Measurements from ENCODE around the gene S100PBP.

The S100PBP gene

DNA sequence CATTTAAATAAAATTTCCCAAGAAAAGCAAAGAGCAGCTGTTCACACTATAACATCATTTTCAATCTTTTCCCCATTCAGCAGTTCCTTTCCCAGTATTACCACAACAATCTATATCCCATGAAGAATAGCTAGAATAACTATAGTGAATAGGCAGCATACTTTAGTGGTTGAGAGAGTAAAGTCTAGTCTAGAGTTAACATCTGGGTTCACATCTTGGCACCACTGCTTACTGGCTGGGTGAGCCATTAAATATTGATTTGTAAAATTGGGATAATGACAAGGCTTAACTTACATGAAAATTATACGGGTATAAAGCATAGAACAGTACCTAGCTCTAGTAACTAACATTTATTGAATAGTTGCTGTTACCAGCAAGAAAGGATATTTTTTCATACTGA, 14.4 kb downstream of the S100PBP start:
- H3K4me3 ChIP-seq (ENCODE audit: low read depth, low read length) = no peak overlapping the region
- TF ChIP-seq, protein P1, sequence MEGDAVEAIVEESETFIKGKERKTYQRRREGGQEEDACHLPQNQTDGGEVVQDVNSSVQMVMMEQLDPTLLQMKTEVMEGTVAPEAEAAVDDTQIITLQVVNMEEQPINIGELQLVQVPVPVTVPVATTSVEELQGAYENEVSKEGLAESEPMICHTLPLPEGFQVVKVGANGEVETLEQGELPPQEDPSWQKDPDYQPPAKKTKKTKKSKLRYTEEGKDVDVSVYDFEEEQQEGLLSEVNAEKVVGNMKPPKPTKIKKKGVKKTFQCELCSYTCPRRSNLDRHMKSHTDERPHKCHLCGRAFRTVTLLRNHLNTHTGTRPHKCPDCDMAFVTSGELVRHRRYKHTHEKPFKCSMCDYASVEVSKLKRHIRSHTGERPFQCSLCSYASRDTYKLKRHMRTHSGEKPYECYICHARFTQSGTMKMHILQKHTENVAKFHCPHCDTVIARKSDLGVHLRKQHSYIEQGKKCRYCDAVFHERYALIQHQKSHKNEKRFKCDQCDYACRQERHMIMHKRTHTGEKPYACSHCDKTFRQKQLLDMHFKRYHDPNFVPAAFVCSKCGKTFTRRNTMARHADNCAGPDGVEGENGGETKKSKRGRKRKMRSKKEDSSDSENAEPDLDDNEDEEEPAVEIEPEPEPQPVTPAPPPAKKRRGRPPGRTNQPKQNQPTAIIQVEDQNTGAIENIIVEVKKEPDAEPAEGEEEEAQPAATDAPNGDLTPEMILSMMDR (IDR thresholded peaks at IDR 0.05; ENCODE audit: low read depth, low read length, missing control alignments) = no peak
- no peak for DNase-seq (ENCODE audit: low read depth)

DNA sequence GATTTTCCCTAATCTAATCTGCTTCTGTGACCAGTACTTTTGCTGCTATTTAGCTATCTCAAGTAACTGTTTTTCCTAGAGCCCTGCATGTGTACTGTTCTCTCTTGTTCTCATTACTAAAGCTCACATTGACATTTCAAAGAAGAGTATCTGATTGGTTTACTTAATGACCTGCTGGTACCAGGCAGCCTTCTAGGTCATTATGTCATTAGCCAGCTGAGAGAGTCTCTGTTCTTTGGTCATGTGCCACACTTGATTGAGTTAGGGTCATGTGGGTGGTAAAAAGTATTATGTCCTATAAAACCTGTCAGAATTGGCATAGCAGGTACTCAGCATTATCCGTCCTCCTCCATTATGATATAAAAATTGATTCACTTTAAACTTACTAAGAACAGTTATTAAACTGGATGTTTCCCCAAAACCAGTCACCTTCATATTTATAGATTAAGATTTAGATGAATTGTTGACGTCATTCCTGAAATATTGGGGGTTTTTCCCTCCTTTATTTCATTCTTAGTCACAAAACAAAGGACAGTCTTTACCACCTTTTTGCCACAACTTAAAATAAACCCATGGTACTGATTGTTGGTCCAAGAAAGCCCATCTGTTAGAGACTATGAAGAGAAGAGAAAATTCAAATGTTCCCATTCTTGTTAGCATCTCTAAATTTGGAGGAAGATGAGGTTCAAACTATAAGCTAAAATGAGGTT, 31.1 kb downstream of the S100PBP start:
- H3K4me3 ChIP-seq (ENCODE audit: low read depth, low read length) = no peak overlapping the region
- TF ChIP-seq, protein P1 (IDR thresholded peaks at IDR 0.05; ENCODE audit: low read depth, low read length, missing control alignments) = no peak
- no peak for DNase-seq (ENCODE audit: low read depth)

DNA sequence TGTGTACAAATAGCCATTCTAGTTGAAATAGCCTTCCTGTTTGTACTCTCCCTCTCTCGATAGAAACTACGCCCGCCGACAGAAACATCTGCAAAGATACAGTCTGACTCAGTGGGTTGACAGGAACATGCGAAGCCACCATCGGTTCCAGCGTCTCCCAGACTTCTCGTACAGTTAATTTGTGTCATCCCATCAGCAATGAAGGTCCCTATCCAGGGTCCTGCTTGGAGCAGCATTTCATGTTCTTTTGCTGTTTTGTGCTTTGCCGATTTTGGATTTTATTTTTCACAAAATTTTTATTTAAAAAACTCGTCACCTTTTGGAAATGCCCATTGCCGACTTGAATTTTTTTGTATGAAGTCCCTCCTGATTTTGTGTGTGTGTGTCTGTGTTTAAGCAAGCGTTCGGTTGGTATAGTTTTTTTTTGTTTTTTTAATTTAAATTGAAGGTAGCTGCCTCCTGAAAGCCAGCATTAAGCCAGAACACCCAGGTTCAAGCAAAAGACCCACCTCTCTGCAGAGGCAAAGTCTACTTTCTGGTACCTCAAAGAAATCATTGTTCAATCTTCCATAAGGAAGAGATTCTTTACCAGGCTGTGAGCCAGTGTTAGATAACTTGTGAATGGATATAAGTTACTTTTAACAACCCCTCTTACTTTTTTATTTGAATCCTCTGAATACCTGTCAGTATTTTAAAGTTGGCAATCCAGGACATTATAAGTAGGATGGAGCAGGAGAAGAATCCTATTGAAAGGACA, 38.6 kb downstream of the S100PBP start:
- no peak overlapping the region for H3K4me3 ChIP-seq (ENCODE audit: low read depth, low read length)
- TF ChIP-seq, protein P1 (IDR thresholded peaks at IDR 0.05; ENCODE audit: low read depth, low read length, missing control alignments) = no peak
- no peak for DNase-seq (ENCODE audit: low read depth)

DNA sequence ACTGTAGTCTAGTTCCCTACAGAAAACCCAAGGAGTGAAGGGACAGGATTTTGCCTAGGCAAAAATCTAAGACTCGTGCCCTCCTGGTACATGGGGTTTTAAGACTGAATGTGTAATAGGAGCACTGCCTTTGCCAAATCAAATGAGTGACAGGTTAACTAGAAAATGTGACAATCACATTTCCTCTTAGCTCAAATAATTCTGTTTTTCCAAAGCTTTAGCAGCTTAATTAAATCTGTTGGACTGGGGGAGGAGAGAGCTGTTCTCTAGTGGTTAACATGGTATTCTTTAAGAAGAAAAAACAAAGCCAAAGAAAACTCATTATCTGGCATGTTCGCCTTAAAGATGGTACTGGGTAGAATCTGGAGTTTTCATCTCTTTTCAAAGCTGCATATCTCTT, 40.7 kb downstream of the S100PBP start:
- H3K4me3 ChIP-seq (ENCODE audit: low read depth, low read length) = no peak overlapping the region
- DNase-seq (ENCODE audit: low read depth) = no peak
- TF ChIP-seq, protein P1 (IDR thresholded peaks at IDR 0.05; ENCODE audit: low read depth, low read length, missing control alignments) = no peak

DNA sequence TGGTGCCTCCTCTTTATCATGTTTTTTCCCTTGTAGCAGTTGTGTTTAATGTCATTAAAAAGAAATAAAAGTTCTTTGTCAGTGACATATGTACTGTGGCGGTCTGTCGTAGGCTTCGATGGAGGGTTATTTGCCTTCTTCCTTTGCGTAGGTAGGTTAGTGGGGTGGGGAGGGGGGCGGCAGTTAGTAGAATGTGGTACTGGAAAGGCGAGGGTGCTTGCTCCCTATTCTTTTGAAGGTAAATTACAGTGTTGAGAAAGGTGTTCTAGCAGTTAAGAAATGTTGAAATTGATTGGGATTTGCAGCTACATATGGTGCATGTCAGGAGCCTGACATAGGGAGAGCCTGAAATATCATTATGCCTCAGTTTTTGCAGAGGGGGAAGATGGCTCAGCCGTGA, 41.3 kb downstream of the S100PBP start:
- no peak overlapping the region for H3K4me3 ChIP-seq (ENCODE audit: low read depth, low read length)
- no peak for DNase-seq (ENCODE audit: low read depth)
- TF ChIP-seq, protein P1 (IDR thresholded peaks at IDR 0.05; ENCODE audit: low read depth, low read length, missing control alignments) = no peak

DNA sequence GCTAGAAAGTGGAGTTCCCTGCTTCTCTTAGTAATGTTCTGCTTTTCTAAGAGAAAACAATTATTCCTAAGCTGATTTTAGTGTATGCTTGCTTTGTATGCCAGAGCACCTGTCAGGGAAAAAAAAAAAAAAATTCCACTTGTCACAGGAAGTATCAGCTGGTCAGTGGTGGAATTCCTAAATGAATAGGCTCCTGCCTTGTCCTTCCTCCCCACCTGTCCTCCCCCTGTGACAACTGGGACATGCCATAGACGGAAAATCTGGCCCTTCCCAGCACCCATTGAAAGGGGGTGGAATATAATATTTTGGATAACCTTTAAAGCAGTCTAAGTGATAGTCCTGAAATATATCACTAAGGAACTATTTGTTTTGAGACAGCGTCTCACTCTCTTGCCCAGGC, 42.5 kb downstream of the S100PBP start:
- H3K4me3 ChIP-seq (ENCODE audit: low read depth, low read length) = no peak overlapping the region
- TF ChIP-seq, protein P1 (IDR thresholded peaks at IDR 0.05; ENCODE audit: low read depth, low read length, missing control alignments) = no peak
- DNase-seq (ENCODE audit: low read depth) = no peak

Measured in GM12864 (cell line).